Measurements from ENCODE around the gene USP6NL.

The USP6NL gene

DNA sequence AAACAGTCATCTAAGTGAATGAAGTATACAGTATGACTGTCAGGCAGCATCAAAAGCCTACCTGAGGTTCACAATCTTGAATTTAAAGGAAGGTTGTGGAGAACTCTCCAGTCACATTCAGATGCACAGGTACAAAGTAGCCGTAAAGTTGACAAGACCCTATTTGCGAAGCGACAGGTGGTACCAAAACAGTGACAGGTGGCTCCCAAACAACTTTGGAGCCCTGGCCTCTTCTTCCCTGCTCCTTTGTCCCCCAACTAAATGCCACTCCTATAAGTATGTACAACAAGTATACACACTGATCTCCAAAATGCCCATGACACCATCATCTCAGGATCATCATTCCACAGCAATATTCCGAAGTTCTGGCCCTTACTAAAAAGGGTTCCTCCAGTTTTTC lies 53.5 kb downstream of the USP6NL start:
- TF ChIP-seq, protein P1, sequence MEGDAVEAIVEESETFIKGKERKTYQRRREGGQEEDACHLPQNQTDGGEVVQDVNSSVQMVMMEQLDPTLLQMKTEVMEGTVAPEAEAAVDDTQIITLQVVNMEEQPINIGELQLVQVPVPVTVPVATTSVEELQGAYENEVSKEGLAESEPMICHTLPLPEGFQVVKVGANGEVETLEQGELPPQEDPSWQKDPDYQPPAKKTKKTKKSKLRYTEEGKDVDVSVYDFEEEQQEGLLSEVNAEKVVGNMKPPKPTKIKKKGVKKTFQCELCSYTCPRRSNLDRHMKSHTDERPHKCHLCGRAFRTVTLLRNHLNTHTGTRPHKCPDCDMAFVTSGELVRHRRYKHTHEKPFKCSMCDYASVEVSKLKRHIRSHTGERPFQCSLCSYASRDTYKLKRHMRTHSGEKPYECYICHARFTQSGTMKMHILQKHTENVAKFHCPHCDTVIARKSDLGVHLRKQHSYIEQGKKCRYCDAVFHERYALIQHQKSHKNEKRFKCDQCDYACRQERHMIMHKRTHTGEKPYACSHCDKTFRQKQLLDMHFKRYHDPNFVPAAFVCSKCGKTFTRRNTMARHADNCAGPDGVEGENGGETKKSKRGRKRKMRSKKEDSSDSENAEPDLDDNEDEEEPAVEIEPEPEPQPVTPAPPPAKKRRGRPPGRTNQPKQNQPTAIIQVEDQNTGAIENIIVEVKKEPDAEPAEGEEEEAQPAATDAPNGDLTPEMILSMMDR (IDR thresholded peaks at IDR 0.05; ENCODE audit: control insufficient read depth, insufficient read depth, low read depth, low read length, missing control alignments) = no peak
- no peak overlapping the region for H3K4me3 ChIP-seq (ENCODE audit: control insufficient read depth, low read depth, low read length)
- no peak for DNase-seq (ENCODE audit: low read depth)

DNA sequence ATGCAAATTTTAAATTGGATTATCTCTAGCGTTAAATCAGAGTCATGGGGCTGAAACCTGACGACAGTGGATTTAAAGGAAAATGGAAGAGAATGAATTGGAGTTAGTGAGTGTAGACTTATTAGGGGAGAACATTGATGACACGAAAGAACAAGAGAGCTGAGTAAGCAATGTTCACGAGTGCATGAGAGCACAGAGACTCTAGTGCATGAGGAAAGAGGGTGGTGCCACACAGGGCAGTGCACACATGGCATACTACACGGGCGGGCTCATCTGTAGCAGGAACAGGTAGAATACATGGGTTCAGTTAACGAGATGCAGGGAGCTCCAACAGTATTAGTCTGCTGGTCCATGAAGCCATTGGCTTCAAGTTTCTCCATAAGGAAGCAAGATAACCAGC lies 53.9 kb downstream of the USP6NL start:
- TF ChIP-seq, protein P1 (IDR thresholded peaks at IDR 0.05; ENCODE audit: control insufficient read depth, insufficient read depth, low read depth, low read length, missing control alignments) = no peak
- no peak overlapping the region for H3K4me3 ChIP-seq (ENCODE audit: control insufficient read depth, low read depth, low read length)
- no peak for DNase-seq (ENCODE audit: low read depth)

DNA sequence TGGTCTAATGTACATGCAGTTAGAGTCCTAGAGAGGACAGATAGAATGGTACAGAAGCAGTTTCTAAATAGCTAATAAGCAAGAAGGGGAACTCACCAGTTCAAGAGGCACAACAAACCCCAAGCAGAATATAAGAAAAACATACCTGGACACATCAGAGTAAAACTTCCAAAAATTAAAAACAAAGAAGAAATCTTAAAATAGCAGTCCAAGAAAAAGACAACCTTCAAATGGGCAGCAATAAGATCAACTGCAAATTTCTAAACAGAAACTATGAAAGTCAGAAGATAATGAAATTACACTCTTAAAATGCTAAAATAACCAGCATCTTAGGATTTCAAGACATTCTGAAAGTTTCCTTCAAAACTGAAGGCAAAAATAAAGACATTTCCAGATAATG lies 55.9 kb downstream of the USP6NL start:
- TF ChIP-seq, protein P1 (IDR thresholded peaks at IDR 0.05; ENCODE audit: control insufficient read depth, insufficient read depth, low read depth, low read length, missing control alignments) = no peak
- no peak overlapping the region for H3K4me3 ChIP-seq (ENCODE audit: control insufficient read depth, low read depth, low read length)
- no peak for DNase-seq (ENCODE audit: low read depth)

DNA sequence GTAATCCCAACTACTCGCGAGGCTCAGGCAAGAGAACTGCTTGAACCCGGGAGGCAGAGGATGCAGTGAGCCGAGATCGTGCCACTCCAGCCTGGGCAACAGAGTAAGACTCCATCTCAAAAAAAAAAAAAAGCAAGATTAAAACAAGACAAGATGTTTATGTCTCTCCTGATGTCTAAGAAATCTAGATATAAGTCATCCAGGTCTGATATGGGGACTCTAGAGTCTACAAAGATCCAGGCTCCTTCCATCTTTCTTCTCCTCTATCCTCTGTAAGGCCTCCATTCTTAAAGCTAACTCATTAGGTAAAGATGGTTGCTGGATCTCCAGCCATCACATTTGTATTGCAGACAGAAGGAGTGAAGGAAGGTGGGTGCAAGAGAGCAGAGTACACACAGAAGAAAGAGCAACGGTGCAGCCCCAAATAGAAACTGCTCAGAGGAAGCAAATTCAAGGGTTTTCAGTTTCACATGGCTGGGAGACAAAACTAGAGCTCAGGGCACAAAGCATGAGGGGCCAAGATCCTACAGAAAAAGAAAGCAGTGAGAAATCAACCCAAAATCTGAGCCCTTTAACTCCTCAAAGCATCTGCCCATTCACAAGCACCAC lies 57.6 kb downstream of the USP6NL start:
- DNase-seq (ENCODE audit: low read depth) = no peak
- TF ChIP-seq, protein P1 (IDR thresholded peaks at IDR 0.05; ENCODE audit: control insufficient read depth, insufficient read depth, low read depth, low read length, missing control alignments) = no peak
- no peak overlapping the region for H3K4me3 ChIP-seq (ENCODE audit: control insufficient read depth, low read depth, low read length)

DNA sequence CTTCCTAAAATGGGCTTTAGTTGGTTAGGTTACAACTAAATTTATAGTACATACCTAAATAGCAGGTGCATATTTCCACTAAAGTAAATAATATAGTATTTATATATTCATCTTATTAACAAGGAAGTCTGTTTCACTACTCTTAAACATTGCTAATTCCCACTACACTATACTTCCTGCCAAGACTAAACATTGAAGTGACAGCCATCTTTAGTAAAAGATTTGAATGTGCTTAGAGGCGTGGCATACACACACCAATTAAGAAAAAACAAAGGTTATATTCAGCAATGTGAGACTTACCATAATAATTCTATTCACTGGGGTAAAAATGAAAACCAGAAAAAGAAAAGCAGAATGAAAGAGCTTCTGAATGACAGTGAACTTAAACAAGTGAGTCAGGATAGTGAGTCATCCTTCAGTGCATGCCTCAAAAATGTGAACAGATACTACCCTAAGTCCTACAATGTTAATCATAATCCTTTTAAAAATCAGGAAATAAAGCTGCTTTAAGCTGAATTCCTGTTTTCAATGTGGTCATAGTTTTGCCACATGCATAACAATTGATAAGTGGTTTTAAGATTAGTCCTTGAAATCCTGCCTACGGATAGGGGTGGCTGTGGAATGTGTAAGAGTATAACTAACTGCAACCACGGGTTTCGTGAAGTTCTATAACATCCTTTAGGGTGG lies 59.4 kb downstream of the USP6NL start:
- H3K4me3 ChIP-seq (ENCODE audit: control insufficient read depth, low read depth, low read length) = no peak overlapping the region
- TF ChIP-seq, protein P1 (IDR thresholded peaks at IDR 0.05; ENCODE audit: control insufficient read depth, insufficient read depth, low read depth, low read length, missing control alignments) = no peak
- DNase-seq (ENCODE audit: low read depth) = peak; percentile 77

DNA sequence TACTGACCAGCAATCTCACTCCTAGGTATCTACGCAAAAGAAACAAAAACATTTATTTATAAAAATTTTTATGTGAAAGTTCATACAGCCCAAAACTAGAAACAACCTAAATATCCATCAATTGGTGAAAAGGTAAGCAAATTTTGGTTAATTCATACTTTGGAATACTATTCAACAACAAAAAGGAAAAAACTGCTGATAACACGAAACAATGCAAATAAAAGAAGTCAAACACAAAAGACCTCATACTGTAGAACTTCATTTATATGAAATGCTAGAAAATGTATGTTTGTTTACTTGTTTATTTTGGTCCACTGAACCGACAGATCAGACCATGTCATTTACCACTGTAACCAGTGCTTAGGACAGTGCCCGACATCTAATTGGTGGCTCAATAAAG lies 60.3 kb downstream of the USP6NL start:
- DNase-seq (ENCODE audit: low read depth) = no peak
- no peak overlapping the region for H3K4me3 ChIP-seq (ENCODE audit: control insufficient read depth, low read depth, low read length)
- TF ChIP-seq, protein P1 (IDR thresholded peaks at IDR 0.05; ENCODE audit: control insufficient read depth, insufficient read depth, low read depth, low read length, missing control alignments) = no peak
